Daoy (cell line): ENCODE results near the gene SORD. TPM values are rescaled to one million over a fixed set of nuclear protein-coding genes. Genes with fewer than 3 reads are reported as not detected.
"Not testable (repeated sequence)": the region's sequence is repeated elsewhere in the genome, so short reads cannot be mapped to it uniquely, and the experiment has no call there.

Experiments used
- DNase-seq: peaks from one replicate; pipeline ENCODE4 v3.0.0-alpha.2; 2015; ENCODE audit warnings: low read depth
- total RNA-seq: library from RNA; depleted of rRNA; stranded (reverse); fragments of >200 nt; shearing (Covaris generic); gene quantifications from 2 replicates; pipeline ENCODE4 v1.2.3, GENCODE V29; 2014; rRNA removed

SORD gene
- total RNA-seq, result 52.6 and 55.1 TPM in 2 replicates

DNA sequence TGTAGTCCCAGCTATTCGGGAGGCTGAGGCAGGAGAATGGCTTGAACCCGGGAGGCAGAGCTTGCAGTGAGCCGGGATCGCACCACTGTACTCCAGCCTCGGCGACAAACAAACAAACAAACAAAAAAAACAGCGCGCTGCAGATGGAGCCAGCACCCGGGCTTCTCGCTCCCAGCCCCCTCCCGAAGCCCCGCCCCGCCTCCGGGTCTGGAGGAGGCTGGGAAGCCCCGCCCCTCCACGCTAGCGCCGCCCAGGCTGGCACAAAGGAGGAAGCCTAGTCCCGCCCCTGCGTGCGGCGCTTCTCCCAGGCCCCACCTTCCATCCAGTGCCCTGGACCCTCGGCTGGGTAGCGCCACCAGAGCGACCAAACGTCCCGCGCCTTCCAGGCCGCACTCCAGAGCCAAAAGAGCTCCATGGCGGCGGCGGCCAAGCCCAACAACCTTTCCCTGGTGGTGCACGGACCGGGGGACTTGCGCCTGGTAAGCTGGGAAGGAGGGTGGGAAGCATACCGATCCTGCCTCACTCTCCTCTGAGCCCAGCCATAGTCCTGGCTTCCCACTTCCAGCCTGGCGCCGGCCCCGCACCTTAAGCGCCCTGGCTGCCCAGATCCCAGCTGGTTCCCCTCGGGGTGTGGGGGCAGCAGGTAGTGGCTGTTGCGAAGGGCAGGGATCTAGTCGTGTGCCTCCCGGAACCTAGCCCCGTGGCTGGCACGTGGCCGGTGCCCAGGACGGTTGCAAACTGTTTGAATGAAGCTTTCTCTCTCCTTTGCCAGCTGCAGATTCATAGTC lies at the start of gene SORD:
Gene SORD (plus strand): TSS at position 325 of the 788 bp plus-strand sequence. CDS start 89 bp downstream, at position 414.
- DNase-seq, result peak; percentile 94

DNA sequence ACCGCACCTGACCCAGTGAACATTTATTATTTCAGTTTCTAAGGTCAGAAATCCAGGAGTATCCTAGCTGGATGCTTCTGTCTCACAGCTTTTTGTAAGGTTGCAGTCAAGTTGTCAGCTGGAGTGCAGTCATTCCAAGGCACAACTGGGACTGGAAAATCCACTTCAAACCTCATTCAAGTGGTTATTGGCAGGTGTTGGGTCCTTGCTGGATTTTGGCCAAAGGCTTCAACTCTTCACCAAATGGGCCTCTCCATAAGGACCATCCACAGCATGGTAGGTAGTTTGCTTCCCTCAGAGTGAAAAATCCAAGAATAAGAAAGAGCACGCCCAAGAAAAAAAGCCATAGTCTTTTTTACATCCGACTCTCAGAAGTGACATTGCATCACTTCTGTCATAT lies 46.8 kb upstream of the SORD start:
- DNase-seq, result not testable (repeated sequence)

DNA sequence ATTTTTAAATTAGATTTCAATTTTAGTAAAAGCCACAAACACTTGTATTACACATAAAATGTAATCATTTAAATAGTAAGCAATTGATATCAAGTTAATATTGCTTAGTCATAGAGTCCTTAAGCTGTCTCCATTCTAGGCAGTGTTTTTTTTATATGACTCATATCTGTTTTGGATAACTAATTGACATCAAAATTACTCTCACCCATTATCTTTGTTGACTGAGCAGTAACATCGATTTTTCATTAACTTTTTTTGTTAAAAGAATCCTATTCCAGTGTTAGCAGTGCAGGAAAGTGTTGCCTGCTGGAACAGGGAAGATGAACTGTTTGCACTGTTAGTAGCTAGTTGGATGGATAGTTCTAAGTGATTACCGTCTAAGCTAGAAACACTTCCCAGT lies 45.2 kb upstream of the SORD start:
- DNase-seq, result not testable (repeated sequence)

DNA sequence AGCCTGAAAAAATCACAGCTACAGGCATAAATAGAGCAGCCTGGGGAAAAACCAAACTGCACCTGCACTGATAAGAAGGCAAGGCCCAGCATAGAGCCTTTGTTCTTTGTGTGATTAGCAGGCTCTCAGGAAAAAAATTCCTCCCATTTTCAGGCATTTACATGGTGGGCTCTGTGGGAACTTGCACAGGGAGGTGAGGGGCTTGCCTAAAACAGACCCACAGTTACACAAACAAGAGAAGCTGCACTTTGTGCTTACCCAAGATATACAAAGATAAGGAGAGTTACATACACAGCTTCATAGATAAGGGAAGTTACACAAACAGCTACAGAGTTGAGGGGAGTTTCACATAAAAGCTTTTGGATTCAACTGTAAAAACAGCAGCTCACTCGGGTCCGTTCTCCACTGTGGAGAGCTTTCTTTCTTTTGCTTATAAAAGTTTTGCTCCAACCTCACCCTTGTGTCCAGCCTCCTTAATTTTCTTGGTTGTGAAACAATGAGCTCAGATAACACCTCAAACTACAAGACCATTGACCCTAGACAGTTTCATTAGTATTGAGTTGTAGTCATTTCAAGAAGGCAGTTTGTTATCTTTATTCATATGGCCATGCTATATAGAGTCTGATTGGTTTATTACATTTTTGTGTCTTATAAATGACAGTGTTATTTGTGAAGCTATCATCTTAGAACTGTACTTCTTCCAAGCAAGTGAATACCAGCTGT lies 43.2 kb upstream of the SORD start:
- DNase-seq, result not testable (repeated sequence)

DNA sequence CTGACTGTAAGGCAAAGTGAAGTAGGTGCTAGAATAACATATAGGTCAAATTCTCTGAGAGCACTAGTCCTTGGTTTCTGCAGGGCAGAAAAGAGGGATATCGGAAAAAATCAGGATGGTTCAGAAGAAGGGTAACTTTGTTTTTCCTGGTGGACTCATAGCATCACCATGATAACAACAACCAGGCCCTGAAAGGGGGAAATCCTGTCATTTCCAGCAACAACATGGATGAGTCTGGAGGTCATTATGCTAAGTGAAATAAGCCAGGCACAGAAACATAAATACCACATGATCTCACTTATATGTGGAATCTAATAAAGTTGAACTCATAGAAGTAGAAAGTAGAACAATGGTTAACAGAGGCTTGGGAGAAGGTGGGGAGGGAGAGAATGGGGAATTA lies 38.9 kb upstream of the SORD start:
- not testable (repeated sequence) for DNase-seq

DNA sequence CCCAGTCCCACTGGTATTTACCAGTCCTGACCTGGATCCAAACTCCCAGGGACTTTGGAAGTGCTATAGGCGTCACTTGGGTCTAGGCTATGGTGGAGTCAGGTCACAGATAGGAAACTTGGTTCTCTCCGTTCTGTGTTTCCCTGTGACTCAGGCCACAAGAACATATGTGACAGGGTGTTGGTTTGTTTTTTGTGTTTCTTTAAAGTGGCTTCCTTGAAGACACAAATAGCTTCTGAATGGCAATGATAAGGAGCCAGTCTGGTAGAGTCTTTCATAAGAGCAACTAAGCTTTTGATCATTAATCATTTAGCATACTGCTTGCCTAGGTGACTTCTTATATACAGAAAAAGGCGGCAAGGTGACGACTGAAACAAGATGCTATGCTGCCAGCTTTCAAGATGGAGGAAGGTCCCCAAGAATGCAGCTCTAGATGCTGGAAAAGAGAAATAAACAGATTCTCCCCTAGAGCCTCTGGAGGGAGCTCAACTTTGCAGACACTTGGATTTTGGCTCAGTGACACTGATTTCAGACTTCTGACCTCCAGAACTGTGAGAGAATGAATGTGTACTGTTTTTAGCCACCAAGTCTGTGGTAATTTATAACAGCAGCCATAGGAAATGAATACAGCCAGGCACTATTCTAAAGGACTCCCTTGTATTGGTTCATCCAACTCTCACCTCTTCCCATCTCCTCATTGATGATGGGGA lies 36.5 kb upstream of the SORD start:
- DNase-seq, result not testable (repeated sequence)

DNA sequence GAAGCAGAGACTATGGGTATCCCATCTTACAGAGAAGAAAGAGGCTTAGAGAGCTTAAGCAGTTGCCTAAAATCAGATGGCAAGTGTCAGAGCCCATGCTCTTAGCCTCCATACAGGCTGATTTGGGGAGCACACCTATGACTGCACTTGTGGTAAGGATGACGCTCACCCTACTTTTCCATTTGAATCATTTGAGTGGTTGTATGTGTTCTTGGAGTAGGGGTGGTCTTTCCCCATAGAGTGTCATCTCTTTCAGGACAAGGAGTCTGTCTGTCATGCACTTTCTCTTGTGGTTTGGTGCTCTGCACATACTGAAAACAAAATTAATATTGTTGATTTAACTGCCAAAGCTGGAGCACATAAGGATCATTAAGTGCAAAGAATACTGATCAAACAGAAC lies 35.3 kb upstream of the SORD start:
- DNase-seq, result not testable (repeated sequence)

DNA sequence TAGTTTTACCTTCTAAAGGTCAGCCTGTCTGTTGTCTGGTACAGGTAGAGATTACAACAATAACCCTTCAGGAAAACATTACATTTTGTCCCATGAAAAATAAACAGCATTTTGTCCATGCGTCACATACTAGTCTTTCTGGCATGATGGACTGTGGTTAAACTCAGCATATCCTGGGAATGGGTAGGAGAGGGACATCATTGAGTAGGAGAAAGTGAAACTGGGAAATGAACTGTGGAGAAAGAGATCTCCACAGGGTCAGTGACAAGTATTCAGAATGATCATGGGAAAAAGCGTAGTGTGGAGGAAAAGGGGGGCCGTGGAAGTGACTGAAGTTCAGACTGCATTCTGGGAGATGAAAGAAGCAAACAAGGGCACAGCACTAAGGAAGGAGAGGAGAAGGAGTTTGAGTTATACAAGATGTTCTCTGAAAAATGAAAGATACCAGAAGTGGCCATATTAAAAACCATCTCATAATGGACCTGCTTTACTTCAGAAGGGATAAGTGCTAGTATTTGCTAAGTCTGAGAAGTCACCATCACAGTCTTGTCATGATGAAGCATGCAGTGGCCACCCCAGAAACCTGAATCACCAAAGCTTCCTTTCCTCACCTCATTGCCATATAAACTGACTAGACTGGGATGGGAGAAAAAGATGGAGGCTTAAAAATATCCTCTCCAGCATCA lies 34.7 kb upstream of the SORD start:
- not testable (repeated sequence) for DNase-seq

DNA sequence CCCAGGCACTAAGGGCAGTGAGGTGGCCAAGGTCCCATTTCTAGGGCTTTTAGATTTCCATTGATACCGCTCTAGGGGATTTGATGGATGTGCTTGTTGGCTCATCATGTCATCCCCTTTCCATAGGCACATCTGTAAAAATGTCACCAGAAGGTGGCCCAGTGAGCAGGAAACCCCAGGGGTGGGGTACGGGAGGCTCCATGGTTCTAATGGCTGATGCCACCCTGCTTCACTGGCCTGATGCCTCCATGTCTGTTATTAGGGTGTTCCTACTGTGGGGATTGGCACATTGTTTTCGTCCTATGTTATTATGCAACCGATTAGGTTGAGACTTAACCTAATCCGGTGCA lies 34.1 kb upstream of the SORD start:
- DNase-seq, result not testable (repeated sequence)

DNA sequence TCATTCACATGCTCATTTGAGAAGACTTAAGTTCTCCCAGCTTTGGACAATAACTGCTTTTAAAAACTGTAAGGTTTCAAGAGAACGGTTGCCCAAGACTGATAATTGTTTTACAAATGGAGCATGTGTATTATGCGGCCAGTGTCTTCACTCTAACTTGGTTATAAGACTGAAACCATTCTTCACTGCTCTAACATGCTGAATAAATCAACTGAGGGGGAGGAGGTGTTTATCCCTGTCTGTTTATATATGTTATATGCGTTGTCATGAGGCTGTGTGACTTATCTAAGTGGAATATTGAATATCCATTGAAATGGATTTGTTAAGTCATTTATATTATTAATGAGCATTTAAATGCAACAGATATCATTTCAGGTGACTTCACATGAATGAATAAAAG lies 25.4 kb upstream of the SORD start:
- not testable (repeated sequence) for DNase-seq

DNA sequence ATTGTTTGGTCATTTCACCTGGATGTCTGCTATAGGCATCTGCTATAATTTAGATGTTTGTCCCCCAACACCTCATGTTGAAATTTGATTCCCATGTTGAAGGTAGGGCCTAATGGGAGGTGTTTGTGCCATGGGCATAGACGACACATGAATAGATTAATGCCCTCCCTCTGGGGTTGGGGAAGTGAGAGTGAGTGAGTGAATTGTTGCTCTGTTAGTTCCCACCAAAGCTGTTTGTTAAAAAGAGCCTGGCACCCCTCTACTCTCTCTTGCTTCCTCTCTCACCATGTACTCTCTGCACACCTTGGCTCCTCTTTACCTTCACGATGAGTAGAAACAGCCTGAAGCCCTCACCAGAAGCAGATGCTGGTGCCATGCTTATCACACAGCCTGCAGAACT lies 23.9 kb upstream of the SORD start:
- DNase-seq, result no peak

DNA sequence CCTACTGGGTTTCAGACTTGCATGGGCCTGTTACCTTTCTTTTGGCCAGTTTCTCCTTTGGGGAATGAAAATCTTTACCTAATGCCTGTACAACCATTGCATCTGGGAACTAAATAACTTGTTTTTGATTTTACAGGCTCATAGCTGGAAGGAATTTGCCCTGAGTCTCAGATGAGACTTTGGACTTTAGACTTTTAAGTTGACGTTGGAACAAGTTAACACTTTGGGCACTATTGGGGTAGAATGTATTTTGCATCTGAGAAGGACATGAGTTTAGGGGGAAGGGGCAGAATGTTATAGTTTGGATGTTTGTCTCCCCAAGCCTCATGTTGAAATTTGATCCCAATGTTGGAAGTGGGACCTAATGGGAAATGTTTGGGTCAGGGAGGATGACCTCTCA lies 21.8 kb upstream of the SORD start:
- not testable (repeated sequence) for DNase-seq

DNA sequence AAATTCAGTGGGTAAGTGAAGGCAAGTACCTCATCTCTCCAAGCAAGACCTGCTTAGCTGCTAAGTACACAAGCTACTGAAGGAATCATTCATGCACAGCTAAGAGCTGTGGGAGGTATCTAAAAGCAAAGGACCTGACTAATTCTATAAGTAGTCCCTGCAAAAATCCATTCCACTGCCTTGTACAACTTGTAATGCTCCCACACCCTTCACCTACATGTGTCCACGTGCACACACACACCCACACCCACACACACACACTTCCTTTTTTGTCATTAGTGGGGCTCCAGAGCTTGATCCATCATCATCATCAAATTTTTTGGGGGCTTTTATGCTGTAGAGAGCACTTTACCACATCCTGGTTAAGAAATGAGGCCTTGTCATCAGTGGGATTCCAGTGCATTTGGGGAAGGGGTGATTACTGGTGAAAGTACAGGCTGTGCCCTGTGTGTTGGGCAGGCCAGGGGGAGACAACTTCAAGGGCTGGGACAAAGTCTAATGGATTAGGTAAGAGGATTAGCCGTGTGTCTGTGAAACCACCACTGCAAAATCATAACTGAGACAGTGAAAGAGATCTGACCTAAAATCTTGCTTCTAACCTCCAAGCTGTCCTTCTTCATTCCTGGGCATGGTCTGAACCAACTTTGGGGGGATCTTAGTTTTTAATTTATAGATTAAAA lies 19.1 kb upstream of the SORD start:
- not testable (repeated sequence) for DNase-seq

DNA sequence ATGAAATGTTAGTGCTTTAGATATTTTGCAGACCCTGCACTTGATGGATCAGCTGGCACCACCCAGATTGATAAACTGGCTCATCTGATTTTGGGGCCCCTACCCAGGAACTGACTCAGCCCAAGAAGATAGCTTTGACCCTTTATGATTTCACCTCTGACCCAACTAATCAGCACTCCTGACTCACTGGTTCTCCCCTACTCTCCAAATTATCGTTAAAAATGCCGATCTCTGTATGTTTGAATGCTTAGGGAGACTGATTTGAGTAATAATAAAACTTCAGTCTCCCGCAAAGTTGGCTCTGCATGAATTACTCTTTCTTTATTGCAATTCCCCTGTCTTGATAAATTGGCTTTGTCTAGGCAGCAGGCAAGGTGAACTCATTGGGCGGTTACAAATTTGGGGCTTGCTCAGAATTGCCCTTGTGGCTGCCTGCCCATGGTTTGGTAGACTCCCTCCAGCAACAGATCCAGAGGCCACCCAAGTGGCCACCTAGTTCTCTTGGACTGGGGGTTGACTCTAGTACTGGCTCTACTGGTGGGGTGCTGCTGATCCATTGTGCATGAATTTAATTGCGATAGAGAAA lies 18.3 kb upstream of the SORD start:
- not testable (repeated sequence) for DNase-seq

DNA sequence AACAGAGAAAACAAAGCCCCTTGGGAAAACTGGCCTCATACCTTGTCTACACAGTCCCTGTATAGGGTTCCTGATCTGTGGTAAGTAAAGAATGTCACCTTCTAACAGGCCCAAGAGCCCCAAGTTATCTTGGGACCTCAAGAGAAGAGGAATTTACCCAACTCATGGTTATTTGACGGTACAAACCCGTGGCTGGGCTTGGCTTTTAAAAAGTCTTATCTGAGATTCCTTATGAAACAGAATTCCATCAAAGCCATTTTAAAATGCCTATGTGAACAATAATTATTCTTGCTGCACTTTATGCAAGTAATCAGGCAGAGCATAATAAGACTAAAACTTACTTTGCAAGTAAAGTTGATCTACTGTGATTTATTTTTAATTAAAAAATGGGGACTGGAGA lies 13.9 kb upstream of the SORD start:
- DNase-seq, result no peak

DNA sequence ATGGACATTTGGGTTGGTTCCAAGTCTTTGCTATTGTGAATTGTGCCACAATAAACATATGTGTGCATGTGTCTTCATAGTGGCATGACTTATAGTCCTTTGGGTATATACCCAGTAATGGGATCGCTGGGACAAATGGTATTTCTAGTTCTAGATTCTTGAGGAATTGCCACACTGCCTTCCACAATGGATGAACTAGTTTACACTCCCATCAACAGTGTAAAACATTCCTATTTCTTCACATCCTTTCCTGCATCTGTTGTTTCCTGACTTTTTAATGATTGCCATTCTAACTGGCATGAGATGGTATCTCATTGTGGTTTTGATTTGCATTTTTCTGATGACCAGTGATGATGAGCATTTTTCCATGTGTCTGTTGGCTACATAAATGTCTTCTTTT lies 7.9 kb upstream of the SORD start:
- DNase-seq, result not testable (repeated sequence)

DNA sequence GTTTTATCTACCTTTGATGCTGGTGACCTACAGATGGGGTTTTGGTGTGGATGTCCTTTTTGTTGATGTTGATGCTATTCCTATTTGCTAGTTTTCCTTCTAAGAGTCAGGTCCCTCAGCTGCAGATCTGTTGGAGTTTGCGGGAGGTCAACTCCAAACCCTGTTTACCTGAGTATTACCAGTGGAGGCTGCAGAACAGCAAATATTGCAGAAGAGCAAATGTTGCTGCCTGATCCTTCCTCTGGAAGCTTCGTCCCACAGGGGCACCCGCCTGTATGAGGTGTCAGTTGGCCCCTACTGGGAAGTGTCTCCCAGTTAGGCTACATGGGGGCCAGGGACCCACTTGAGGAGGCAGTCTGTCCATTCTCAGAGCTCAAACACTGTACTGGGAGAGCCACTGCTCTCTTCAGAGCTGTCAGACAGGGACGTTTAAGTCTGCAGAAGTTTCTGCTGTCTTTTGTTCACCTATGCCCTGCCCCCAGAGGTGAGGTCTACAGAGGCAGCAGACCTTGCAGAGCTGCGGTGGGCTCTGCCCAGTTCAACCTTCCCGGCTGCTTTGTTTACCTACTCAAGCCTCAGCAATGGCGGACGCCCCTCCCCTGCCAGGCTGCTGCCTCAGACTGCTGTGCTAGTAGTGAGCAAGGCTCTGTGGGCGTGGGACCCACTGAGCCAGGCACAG lies 2.6 kb upstream of the SORD start:
- not testable (repeated sequence) for DNase-seq

DNA sequence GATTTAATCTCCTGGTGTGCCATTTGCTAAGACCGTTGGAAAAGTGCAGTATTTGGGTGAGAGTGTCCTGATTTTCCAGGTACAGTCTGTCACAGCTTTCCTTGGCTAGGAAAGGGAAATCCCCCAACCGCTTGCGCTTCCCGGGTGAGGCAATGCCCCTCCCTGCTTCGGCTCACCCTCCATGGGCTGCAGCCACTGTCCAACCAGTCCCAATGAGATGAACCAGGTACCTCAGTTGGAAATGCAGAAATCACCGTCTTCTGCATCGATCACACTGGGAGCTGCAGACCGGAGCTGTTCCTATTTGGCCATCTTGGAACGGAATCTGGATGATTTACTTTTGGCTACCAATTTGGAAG lies 2.1 kb upstream of the SORD start:
- not testable (repeated sequence) for DNase-seq

DNA sequence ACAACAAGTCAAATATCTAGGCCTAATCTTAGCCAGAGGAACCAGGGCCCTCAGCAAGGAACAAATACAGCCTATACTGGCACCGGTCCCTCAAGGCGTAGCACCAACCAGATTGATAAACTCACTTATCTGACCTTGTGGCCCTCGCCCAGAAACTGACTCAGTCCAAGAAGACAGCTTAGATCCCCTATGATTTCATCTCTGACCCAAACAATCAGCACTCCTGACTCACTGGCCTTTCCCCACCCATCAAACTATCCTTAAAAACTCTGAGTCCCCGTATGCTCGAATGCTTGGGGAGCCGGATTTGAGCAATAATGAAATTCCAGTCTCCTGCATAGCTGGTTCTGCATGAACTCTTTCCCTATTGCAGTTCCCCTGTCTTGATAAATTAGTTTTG lies 1.6 kb upstream of the SORD start:
- DNase-seq, result peak; percentile 15

DNA sequence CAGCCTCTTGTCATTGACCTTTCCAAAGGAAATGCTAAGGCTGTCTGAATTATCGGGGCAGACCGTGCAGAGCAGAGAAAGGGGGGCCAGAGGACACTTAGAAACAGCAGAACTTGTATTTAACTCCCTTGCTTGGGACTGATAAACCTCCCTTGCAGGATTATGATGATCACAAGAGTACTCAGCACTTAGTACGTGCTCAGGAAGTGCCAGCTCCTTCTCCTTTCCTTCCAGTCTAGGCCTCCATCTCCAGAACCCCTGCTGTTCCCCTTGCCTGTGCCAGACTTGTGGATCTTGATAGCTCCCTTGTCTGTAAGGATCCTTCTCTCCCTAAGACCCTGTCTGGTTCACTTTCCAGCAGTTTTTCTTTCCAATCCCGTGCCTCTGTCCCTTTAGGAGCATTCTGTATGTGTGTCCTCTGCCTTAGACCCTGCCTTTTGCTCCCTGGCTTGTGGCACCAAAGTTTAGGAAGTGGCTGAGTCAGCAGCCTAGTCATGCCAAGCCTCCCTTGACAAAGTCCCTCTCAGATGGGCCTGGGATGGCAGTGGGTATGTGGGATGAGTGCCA lies 747 bp downstream of the SORD start:
- DNase-seq, result peak; percentile 43
